Stimulated activated CD4-positive, alpha-beta T cell treated with anti-CD3 and anti-CD28 coated beads, TNF-alpha, amount 100 ng/mL, for 24 hours (primary cell): ENCODE results near the gene PPFIA3.

Experiments
- DNase-seq, 3 experiments: peaks; one replicate each; pipeline ENCODE4 v3.0.0-alpha.2; 2020; ENCODE audit warnings: low read depth in 3 of 3

PPFIA3 gene

GRCh38 chr19:49149652-49150105, 30.3 kb downstream of the PPFIA3 start:
- no peak for DNase-seq

- DNase-seq: peak in 1 of 3 experiments; percentile 46
Measured at GRCh38 chr19:49150106-49150943, 31.0 kb downstream of the PPFIA3 start.

DNA sequence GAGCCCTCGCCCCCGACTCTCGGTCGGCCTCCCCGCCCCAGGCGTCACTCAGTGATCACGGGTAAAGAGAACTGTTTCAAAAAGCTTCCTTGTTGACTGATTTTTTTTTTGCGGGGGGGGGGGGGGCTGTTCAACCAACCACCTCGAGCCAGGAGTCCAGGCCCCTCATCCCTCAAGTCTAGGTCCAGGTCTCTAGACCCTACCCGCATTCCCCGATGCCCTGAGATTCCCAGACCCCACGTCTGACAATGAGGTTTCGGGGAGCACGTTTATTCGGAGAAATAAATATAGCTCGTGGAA, 31.6 kb downstream of the PPFIA3 start:
- no peak for DNase-seq

DNA sequence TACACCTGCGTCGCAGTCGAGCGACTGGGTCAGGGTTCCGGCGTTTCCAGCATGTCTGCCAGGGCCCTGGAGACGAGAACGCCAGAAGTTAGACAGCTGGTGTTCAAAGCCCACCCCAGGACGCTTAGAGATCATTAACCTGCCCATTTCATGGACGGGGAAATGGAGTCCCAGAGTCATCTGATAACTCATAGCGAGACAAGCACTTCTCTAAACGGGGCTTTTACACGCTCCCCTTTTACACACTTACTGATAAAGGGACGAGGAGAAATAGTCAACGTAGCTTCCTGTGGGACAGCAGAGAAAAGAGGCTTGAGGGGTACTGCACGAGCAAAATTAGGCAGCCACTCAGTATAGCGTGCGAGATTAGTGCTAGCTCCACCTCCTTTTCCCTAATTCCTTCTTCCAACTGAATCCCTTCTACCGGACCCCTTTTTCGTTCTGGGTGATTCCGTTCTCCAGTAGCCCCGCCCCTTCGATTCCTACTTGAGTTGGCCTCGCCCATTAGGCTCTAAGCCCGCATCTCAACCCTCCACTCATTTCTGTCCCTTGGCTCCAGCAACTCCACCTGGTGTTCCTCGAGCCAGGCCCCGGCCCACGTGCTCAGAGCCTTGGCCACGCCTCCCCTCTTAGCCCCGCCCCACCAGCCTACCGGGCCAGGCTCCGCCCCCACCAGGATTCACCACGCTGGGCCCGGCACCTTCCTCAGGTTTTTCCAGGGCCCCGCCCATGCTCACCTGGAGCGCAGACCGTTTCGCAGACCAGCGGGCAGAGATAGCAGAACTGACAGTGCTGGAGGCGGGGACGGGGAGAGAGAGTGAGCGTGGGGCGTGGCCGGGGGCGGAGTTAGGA, 32.1 kb downstream of the PPFIA3 start:
- DNase-seq: peak in 1 of 3 experiments; percentile 38

DNA sequence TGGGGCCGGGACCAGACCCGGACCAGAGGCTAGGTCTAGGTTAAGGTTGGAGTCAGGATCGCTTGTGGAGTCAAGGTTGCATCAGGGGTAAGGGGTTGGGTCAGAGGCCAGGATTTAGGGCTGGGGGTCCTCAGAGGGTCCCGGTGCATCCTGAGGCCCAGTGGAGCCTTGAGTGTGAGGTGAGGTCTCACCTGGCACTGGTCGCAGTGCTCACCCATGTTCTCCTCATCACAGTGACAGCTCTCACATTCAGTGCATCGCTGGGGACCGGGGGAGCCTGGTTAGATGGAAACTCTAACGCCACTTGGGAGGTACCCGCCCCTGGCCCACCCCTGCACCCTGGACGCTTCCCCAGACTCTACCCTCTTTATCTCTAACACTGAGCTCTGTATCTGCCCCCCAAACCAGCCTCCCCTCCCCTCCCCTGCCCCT, 32.8 kb downstream of the PPFIA3 start:
- DNase-seq: no peak

DNA sequence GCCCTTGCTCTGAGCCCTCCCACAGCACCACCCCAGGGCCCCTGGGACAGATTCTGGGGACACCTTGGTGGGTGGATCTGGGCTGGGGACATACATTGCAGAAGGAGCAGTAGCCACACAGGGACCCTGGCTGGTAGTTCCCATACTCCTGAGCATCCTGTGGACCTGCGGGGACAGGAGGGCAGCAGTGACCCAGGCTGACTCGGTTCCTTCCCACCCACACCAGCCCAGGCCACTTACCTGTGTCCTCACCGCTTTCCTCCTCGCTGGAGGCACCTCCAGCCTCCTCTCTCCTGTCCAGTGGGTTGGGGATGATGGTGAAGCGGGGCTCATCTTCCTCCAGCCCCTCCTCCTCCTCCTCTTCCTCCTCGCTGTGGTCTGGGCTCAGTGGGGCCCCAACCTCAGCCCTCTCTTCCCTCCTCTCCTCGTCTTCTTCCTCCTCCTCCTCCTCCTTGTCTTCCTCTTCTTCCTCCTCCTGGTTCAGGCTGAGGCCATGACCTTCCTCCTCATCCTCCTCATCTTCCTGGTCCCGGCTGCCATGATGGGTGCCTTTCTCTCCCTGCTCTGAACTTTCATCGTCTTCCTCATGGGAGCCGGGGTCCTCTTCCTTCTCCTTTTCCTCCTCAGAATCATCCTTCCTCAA, 33.9 kb downstream of the PPFIA3 start:
- DNase-seq: no peak

- no peak for DNase-seq
Measured at GRCh38 chr19:49154279-49154678, 34.9 kb downstream of the PPFIA3 start.

GRCh38 chr19:49155005-49155819, 35.9 kb downstream of the PPFIA3 start, which contains the start of gene HRC:
Gene HRC (minus strand): TSS chr19:49155396. CDS start chr19:49155237, 159 bp downstream.
- no peak for DNase-seq

GRCh38 chr19:49155820-49156346, 36.5 kb downstream of the PPFIA3 start:
- no peak for DNase-seq

- DNase-seq: peak in 1 of 3 experiments; percentile 73
Measured at GRCh38 chr19:49157445-49158224, 38.3 kb downstream of the PPFIA3 start, which contains the start of gene TRPM4. Gene TRPM4 (plus strand): TSS chr19:49157792. CDS start chr19:49157867, 75 bp downstream.

- DNase-seq: no peak
Measured at GRCh38 chr19:49160450-49161189, 41.3 kb downstream of the PPFIA3 start.

DNA sequence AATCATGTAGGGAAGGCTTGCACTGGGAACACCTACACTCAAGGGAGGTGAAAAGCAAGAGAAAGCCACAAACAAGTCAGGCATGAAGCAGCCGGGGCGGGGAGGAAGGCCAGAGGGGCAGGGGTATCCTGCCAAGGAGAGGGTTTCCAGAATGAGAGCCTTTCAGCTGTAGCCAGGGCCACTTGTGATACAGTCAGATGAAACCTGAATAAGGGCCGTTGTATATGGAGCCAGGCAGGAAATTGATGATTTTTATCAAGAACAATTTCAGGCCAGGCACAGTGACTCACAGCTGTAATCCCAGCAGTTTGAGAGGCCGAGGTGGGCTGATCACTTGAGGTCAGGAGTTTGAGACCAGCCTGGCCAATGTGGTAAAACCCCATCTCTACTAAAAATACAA, 42.6 kb downstream of the PPFIA3 start:
- no peak for DNase-seq

- DNase-seq: no peak
Measured at GRCh38 chr19:49165111-49165750, 45.9 kb downstream of the PPFIA3 start.

DNA sequence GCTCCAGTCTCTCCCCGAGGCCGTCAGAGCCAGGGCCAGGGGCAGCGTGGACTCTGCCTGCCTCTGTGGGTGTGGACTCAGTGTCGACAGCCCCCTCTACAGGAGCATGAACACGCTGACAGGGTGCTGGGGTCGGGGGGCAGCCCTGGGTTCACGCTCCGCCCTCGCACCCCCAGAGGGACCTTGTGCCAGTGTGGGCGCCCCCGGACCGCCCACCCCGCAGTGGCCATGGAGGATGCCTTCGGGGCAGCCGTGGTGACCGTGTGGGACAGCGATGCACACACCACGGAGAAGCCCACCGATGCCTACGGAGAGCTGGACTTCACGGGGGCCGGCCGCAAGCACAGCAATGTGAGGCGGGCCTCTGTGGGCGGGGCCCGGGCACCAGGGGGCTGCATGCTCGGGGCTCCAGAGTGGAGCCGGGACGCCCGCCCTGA, 46.5 kb downstream of the PPFIA3 start:
- DNase-seq: no peak

- DNase-seq: no peak
Measured at GRCh38 chr19:49167857-49168409, 48.6 kb downstream of the PPFIA3 start.

DNA sequence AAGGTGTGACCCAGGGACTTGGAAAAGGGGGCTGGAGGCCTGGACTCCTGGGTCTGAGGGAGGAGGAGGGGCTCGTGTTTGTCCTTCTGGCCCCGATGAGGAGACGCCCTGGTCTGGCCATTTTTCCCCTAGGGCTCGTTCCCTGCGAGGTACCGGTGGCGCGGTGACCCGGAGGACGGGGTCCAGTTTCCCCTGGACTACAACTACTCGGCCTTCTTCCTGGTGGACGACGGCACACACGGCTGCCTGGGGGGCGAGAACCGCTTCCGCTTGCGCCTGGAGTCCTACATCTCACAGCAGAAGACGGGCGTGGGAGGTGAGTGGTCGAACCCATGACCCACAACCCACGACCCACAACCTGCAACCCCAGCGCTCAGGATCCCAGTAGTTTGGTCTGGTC, 49.1 kb downstream of the PPFIA3 start:
- no peak for DNase-seq

DNA sequence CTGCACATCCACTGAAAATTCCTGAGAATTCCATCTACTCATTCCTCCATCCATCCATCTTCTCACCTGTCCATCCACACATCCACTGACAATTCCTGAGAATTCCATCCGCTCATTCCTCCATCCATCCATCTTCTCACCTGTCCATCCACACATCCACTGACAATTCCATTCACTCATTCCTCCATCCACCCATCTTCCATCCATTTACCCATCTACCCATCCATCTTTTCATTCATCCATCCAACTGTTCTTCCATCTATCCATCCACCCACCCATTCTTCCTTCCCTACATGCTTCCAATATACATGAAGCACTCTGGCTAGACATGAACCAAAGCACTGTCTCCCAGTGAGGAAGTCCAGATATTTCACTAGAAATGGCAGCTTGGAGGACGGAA, 53.9 kb downstream of the PPFIA3 start:
- no peak for DNase-seq

GRCh38 chr19:49180659-49181058, 61.3 kb downstream of the PPFIA3 start:
- no peak for DNase-seq
